ENCODE measurements around the gene NHP2. TPM values are rescaled to one million over a fixed set of nuclear protein-coding genes. Genes with fewer than 3 reads are reported as not detected.
"Not testable (repeated sequence)": the region's sequence is repeated elsewhere in the genome, so short reads cannot be mapped to it uniquely, and the experiment has no call there.

NHP2 gene
- total and polyA plus RNA-seq, 9 of the 15 experiments (the other 6 are each of a cell fraction or from before 2014, with no cell fraction given): 52.8 to 622 (median 144) TPM

- not testable (repeated sequence) for TF ChIP-seq ATF1 (CRISPR knock-in tag; IDR thresholded peaks at IDR 0.05); MYC (CRISPR knock-in tag; IDR thresholded peaks at IDR 0.05; ENCODE audit: borderline replicate concordance, low read depth); NR2C1 (IDR thresholded peaks at IDR 0.05); MYNN (CRISPR knock-in tag; IDR thresholded peaks at IDR 0.05); TEAD4 (CRISPR knock-in tag; IDR thresholded peaks at IDR 0.05; ENCODE audit: borderline replicate concordance)
- TF ChIP-seq ATF1 (tag; IDR thresholded peaks at IDR 0.05) (peak; percentile 70), RCOR1 (IDR thresholded peaks at IDR 0.05; ENCODE audit: borderline replicate concordance in 1 of 2, low read depth in 2 of 2, low read length in 2 of 2) (peak in 1 of 2 experiments; percentile 84; a peak in 2 of 4 replicates), SMAD3 (CRISPR knock-in tag; conservative IDR thresholded peaks at IDR 0.05) (0 out of 2 replicates have a peak, but pooled peaks have one; percentile 20), HDAC1 (IDR thresholded peaks at IDR 0.05) (peak; percentile 35 to 68; a peak in 1 of 4 replicates), KLF1 (tag; IDR thresholded peaks at IDR 0.05) (peak; percentile 60; the same call in 1 of the 2 replicates), ATF4 (CRISPR knock-in tag; IDR thresholded peaks at IDR 0.05) (peak; percentile 50; the same call in 1 of the 2 replicates), CGGBP1 (CRISPR knock-in tag; IDR thresholded peaks at IDR 0.05) (0 out of 2 replicates have a peak, but pooled peaks have one; percentile 6), MYC (IDR thresholded peaks at IDR 0.05; ENCODE audit: low read depth, low read length) (peak; percentile 75), CBFA2T2 (conservative IDR thresholded peaks at IDR 0.05) (peak; percentile 95), NR2C1 (tag; IDR thresholded peaks at IDR 0.05) (peak; percentile 27; the same call in 1 of the 2 replicates), DMBX1 (CRISPR knock-in tag; IDR thresholded peaks at IDR 0.05; ENCODE audit: borderline replicate concordance) (peak; percentile 90), MYNN (IDR thresholded peaks at IDR 0.05) (peak; percentile 66), ARNT (IDR thresholded peaks at IDR 0.05) (peak; percentile 91 to 96; a peak in 3 of 4 replicates), AFF1 (IDR thresholded peaks at IDR 0.05; ENCODE audit: low read depth in 1 of 2, partially characterized antibody in 2 of 2) (peak; percentile 66 to 90), EP400 (IDR thresholded peaks at IDR 0.05) (peak; percentile 80), HDAC2 (IDR thresholded peaks at IDR 0.05) (peak; percentile 97), ZNF316 (IDR thresholded peaks at IDR 0.05) (peak; percentile 17; the same call in 1 of the 2 replicates), PML (IDR thresholded peaks at IDR 0.05; ENCODE audit: low read length) (peak; percentile 93), EP300 (IDR thresholded peaks at IDR 0.05; ENCODE audit: low read length) (peak; percentile 92), TEAD4 (IDR thresholded peaks at IDR 0.05; ENCODE audit: low read length) (peak; percentile 95)
Measured at GRCh38 chr5:178127300-178128009, 26.2 kb downstream of the NHP2 start (continued).

Data from K562 (cell line).